K562 (cell line): ENCODE measurements around the gene LYRM1. TPM values are rescaled to one million over a fixed set of nuclear protein-coding genes. Genes with fewer than 3 reads are reported as not detected.

Experiments
- ATF6 ChIP-seq: sonication (generic); formaldehyde crosslinking; IDR thresholded peaks from 2 replicates; pipeline ENCODE4 v1.4.0; 2020; ENCODE audit warnings: mild to moderate bottlenecking, missing genetic modification reagents
- BRCA1 ChIP-seq, 2 experiments: fragments of 450-650 bp in 1 of 2; sonication (generic) in 1 of 2; formaldehyde crosslinking in 1 of 2; IDR thresholded peaks; 2 replicates each; pipeline versions ENCODE4 v1.5.0 to v1.6.1; 2017 to 2020; ENCODE audit warnings: mild to moderate bottlenecking in 1 of 2, missing genetic modification reagents in 1 of 2
- BRD4 ChIP-seq: fragments of 200-600 bp; sonication (generic); IDR thresholded peaks from 2 replicates; pipeline ENCODE4 v1.6.1; 2017; ENCODE audit warnings: inconsistent platforms
- BRD9 ChIP-seq: fragments of 450-650 bp; IDR thresholded peaks from 2 replicates; pipeline ENCODE4 v1.6.1; 2018; ENCODE audit warnings: low read depth; ENCODE audit not compliant: partially characterized antibody
- CBX3 ChIP-seq, 2 experiments: IDR thresholded peaks; 1 replicate in 1 of 2; 2 replicates in 1 of 2; pipeline ENCODE4 v1.6.1; 2012; ENCODE audit warnings: inconsistent platforms in 2 of 2, low read length in 2 of 2, borderline replicate concordance in 1 of 2, control low read depth in 1 of 2
- CCAR2 ChIP-seq: fragments of 200-400 bp; formaldehyde crosslinking; IDR thresholded peaks from 2 replicates; pipeline ENCODE4 v1.6.1; 2017; ENCODE audit warnings: mild to moderate bottlenecking, low read depth, low read length
- CCNT2 ChIP-seq: IDR thresholded peaks from 2 replicates; pipeline ENCODE4 v1.6.1; 2011; ENCODE audit warnings: borderline replicate concordance, low read depth, mild to moderate bottlenecking, moderate library complexity, mixed read lengths, low read length; ENCODE audit not compliant: insufficient read length; ENCODE audit errors: extremely low read depth
- DIDO1 ChIP-seq: fragments of 450-650 bp; IDR thresholded peaks from 2 replicates; pipeline ENCODE4 v1.6.1; 2016; ENCODE audit warnings: low read depth, missing biosample characterization, missing genetic modification characterization
- DPF2 ChIP-seq: fragments of 450-650 bp; IDR thresholded peaks from 2 replicates; pipeline ENCODE4 v1.6.1; 2016
- EGR1 ChIP-seq: fragments of 450-650 bp; conservative IDR thresholded peaks from 2 replicates; pipeline ENCODE4 v1.6.1; 2017; ENCODE audit warnings: mild to moderate bottlenecking
- IFI16 ChIP-seq: fragments of 250-450 bp; sonication (Bioruptor Pico); IDR thresholded peaks from 2 replicates; pipeline ENCODE4 v2.1.2; 2022; ENCODE audit warnings: mild to moderate bottlenecking, inconsistent platforms
- POLR3A ChIP-seq: IDR thresholded peaks from 2 replicates; pipeline ENCODE4 v1.6.1; 2011; ENCODE audit warnings: borderline replicate concordance, mild to moderate bottlenecking, moderate library complexity; ENCODE audit not compliant: insufficient read length, insufficient read depth; ENCODE audit errors: extremely low read depth
- RBM17 ChIP-seq: fragments of 200-400 bp; formaldehyde crosslinking; IDR thresholded peaks from 2 replicates; pipeline ENCODE4 v1.6.1; 2017; ENCODE audit warnings: low read depth, mild to moderate bottlenecking, low read length, borderline replicate concordance
- SP2 ChIP-seq: IDR thresholded peaks from 2 replicates; pipeline ENCODE4 v1.6.1; 2011; ENCODE audit warnings: mild to moderate bottlenecking, low read depth, low read length, moderate library complexity; ENCODE audit not compliant: poor library complexity, severe bottlenecking; ENCODE audit errors: extremely low read depth
- TCF15 ChIP-seq: fragments of 250-450 bp; sonication (Bioruptor Pico); IDR thresholded peaks from 2 replicates; pipeline ENCODE4 v1.8.0; 2022; ENCODE audit warnings: moderate library complexity, mild to moderate bottlenecking, inconsistent platforms
- ZNF347 ChIP-seq: fragments of 450-650 bp; formaldehyde crosslinking; IDR thresholded peaks from 2 replicates; pipeline ENCODE4 v1.4.0; 2020; ENCODE audit warnings: low read depth, mild to moderate bottlenecking, moderate library complexity
- ZNF695 ChIP-seq: fragments of 450-650 bp; formaldehyde crosslinking; IDR thresholded peaks from 2 replicates; pipeline ENCODE4 v1.4.0; 2020; ENCODE audit warnings: mild to moderate bottlenecking, moderate library complexity
- ZNF76 ChIP-seq: fragments of 250-450 bp; sonication (Bioruptor Pico); IDR thresholded peaks from 2 replicates; pipeline ENCODE4 v1.4.0; 2020; ENCODE audit warnings: mild to moderate bottlenecking, moderate library complexity, borderline replicate concordance
- polyA plus RNA-seq, 8 experiments: library from polyadenylated mRNA; depleted of rRNA in 4 of 8; stranded (reverse) in 5 of 8; unstranded in 3 of 8; fragments of >200 nt; fragmentation: Nextera tagmentation in 2 of 8; fragmentation: Illumina TruSeq in 1 of 8; extraction: Ambion mirVana in 2 of 8; extraction: Trizol in 1 of 8; gene quantifications; 2 replicates each; pipeline versions ENCODE4 v1.2.1 to v1.2.3, GENCODE V29; 2011 to 2014; ENCODE audit warnings: inconsistent platforms in 1 of 8, missing spikeins in 1 of 8
- total RNA-seq, 7 experiments: library from RNA; depleted of rRNA in 6 of 7; stranded (reverse); fragments of >200 nt in 6 of 7; fragmentation: Illumina TruSeq in 2 of 7; extraction: Trizol in 2 of 7; gene quantifications; 2 replicates each; pipeline versions ENCODE4 v1.2.1 to v1.2.3, GENCODE V29; 2011 to 2021; ENCODE audit warnings: low replicate concordance in 1 of 7
- TF ChIP-seq, protein P1 (sequence below), 3 experiments: fragments of 200-800 bp in 1 of 3; fragments of 250-450 bp in 1 of 3; fragments of 450-650 bp in 1 of 3; sonication (Bioruptor Pico) in 1 of 3; sonication (Bioruptor generic) in 1 of 3; formaldehyde crosslinking in 1 of 3; IDR thresholded peaks; 2 replicates each; pipeline versions ENCODE4 v1.6.1 to v1.8.0; 2016 to 2022; ENCODE audit warnings: mild to moderate bottlenecking in 2 of 3, missing genetic modification characterization in 2 of 3, missing compliant biosample characterization in 1 of 3, moderate library complexity in 1 of 3
- TF ChIP-seq, protein P2 (sequence below): fragments of 250-450 bp; sonication (Bioruptor Pico); IDR thresholded peaks from 2 replicates; pipeline ENCODE4 v1.9.0; 2021; ENCODE audit warnings: mild to moderate bottlenecking, inconsistent platforms

Gene LYRM1
- total and polyA plus RNA-seq, 9 of the 15 experiments (the other 6 are each of a cell fraction or from before 2014, with no cell fraction given): 17.5 to 44.1 (median 32.7) TPM

- TF ChIP-seq, protein P1, sequence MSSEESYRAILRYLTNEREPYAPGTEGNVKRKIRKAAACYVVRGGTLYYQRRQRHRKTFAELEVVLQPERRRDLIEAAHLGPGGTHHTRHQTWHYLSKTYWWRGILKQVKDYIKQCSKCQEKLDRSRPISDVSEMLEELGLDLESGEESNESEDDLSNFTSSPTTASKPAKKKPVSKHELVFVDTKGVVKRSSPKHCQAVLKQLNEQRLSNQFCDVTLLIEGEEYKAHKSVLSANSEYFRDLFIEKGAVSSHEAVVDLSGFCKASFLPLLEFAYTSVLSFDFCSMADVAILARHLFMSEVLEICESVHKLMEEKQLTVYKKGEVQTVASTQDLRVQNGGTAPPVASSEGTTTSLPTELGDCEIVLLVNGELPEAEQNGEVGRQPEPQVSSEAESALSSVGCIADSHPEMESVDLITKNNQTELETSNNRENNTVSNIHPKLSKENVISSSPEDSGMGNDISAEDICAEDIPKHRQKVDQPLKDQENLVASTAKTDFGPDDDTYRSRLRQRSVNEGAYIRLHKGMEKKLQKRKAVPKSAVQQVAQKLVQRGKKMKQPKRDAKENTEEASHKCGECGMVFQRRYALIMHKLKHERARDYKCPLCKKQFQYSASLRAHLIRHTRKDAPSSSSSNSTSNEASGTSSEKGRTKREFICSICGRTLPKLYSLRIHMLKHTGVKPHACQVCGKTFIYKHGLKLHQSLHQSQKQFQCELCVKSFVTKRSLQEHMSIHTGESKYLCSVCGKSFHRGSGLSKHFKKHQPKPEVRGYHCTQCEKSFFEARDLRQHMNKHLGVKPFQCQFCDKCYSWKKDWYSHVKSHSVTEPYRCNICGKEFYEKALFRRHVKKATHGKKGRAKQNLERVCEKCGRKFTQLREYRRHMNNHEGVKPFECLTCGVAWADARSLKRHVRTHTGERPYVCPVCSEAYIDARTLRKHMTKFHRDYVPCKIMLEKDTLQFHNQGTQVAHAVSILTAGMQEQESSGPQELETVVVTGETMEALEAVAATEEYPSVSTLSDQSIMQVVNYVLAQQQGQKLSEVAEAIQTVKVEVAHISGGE (CRISPR knock-in tag; IDR thresholded peaks at IDR 0.05): no peak
- TF ChIP-seq ZNF695 (no peak), EGR1 (no peak), ATF6 (CRISPR knock-in tag) (no peak), ZNF76 (CRISPR knock-in tag) (no peak; the same call in 1 of the 2 replicates), POLR3A (no peak), TCF15 (CRISPR knock-in tag) (no peak), BRCA1 (IDR thresholded peaks at IDR 0.05) (no peak), BRCA1 (CRISPR knock-in tag; IDR thresholded peaks at IDR 0.05) (no peak), BRD4 (no peak), ZNF347 (no peak), DIDO1 (0 out of 2 replicates have a peak, but pooled peaks have one; percentile 17), BRD9 (no peak), DPF2 (no peak), CBX3 (IDR thresholded peaks at IDR 0.05; ENCODE audit: borderline replicate concordance in 1 of 2, low read length in 2 of 2) (no peak), CCAR2 (no peak), SP2 (no peak), IFI16 (CRISPR knock-in tag) (no peak), CCNT2 (no peak), RBM17 (no peak)
- TF ChIP-seq, protein P2, sequence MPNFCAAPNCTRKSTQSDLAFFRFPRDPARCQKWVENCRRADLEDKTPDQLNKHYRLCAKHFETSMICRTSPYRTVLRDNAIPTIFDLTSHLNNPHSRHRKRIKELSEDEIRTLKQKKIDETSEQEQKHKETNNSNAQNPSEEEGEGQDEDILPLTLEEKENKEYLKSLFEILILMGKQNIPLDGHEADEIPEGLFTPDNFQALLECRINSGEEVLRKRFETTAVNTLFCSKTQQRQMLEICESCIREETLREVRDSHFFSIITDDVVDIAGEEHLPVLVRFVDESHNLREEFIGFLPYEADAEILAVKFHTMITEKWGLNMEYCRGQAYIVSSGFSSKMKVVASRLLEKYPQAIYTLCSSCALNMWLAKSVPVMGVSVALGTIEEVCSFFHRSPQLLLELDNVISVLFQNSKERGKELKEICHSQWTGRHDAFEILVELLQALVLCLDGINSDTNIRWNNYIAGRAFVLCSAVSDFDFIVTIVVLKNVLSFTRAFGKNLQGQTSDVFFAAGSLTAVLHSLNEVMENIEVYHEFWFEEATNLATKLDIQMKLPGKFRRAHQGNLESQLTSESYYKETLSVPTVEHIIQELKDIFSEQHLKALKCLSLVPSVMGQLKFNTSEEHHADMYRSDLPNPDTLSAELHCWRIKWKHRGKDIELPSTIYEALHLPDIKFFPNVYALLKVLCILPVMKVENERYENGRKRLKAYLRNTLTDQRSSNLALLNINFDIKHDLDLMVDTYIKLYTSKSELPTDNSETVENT (CRISPR knock-in tag): no peak
Observed at GRCh38 chr16:20886320-20886719, 14.3 kb upstream of the LYRM1 start (continued).
